HepG2 (cell line): ENCODE results near the gene TRAF4. TPM values are rescaled to one million over a fixed set of nuclear protein-coding genes. Genes with fewer than 3 reads are reported as not detected.

ENCODE experiments used
- ATAC-seq: fragments of 200-7000 bp; cut with Tn5 transposase; 3 replicates; pipeline ENCODE4 v1.9.1; 2020; ENCODE audit warnings: mild to moderate bottlenecking, moderate library complexity
- BruUV-seq: library from RNA; stranded (reverse); fragments of 400-500 nt; replicated peaks from 2 replicates; lab custom pipeline; 2021; lab: Mats Ljungman, UMichigan
- CTCF ChIA-PET: fragments of 300-600 bp; formaldehyde crosslinking; extraction: SDS; loops from one replicate; lab custom pipeline; 2021; ENCODE audit warnings: low total read pairs, inconsistent platforms, low intra/inter-chr PET ratio; lab: Yijun Ruan, JAX
- POLR2A ChIA-PET: fragments of 350-600 bp; sonication (Branson Sonifier 250); formaldehyde crosslinking; loops from one replicate; lab custom pipeline; 2020; ENCODE audit warnings: antibody characterized with exemption, inconsistent platforms; lab: Yijun Ruan, JAX
- DNase-seq: peaks from one replicate; pipeline ENCODE4 v3.0.0-alpha.2; 2015; ENCODE audit warnings: low spot score
- FAIRE-seq: peaks from 3 replicates; lab custom pipeline; 2011; peaks lifted over from hg19 to GRCh38; lab: Jason Lieb, UNC
- H2AFZ ChIP-seq: one replicate; pipeline ENCODE4 v1.6.1; 2011; ENCODE audit warnings: low read length, inconsistent platforms
- H3K27ac ChIP-seq: fragments of 300-600 bp; 3 replicates; pipeline ENCODE4 v1.8.0; 2011; ENCODE audit warnings: mixed run types, mild to moderate bottlenecking, mixed read lengths, low read length, inconsistent platforms; ENCODE audit not compliant: insufficient read depth; ENCODE audit errors: extremely low read length
- H3K27me3 ChIP-seq, 2 experiments: fragments of 200-600 bp in 1 of 2; 2 replicates in 1 of 2; 3 replicates in 1 of 2; pipeline versions ENCODE4 v1.6.0 to v1.8.0; 2011; ENCODE audit warnings: low read length in 2 of 2, mild to moderate bottlenecking in 2 of 2, moderate library complexity in 2 of 2, inconsistent platforms in 1 of 2; ENCODE audit not compliant: insufficient read depth in 2 of 2, control insufficient read depth in 1 of 2
- H3K36me3 ChIP-seq, 2 experiments: fragments of 200-600 bp in 1 of 2; replicated peaks in 1 of 2; 2 replicates in 1 of 2; 3 replicates in 1 of 2; pipeline versions ENCODE4 v1.5.1 to v1.8.0; 2011; ENCODE audit warnings: low read length in 2 of 2, inconsistent platforms in 1 of 2; ENCODE audit not compliant: insufficient read depth in 2 of 2, control insufficient read depth in 1 of 2
- H3K4me1 ChIP-seq: 2 replicates; pipeline ENCODE4 v1.5.1; 2012; ENCODE audit warnings: low read length, inconsistent platforms; ENCODE audit not compliant: insufficient read depth
- H3K4me2 ChIP-seq: 2 replicates; pipeline ENCODE4 v1.6.0; 2011; ENCODE audit warnings: low read depth, low read length, inconsistent platforms
- H3K4me3 ChIP-seq, 3 experiments: fragments of 200-600 bp in 1 of 3; sonication (generic), shearing (Covaris generic) in 1 of 3; replicated peaks in 1 of 3; 2 replicates each; pipeline ENCODE4 v1.5.1; 2011 to 2016; ENCODE audit warnings: low read length in 3 of 3, inconsistent platforms in 2 of 3, low read depth in 2 of 3, mild to moderate bottlenecking in 2 of 3, control low read depth in 1 of 3, mixed read lengths in 1 of 3; ENCODE audit not compliant: insufficient read depth in 1 of 3
- H3K79me2 ChIP-seq: one replicate; pipeline ENCODE4 v1.6.1; 2011; ENCODE audit warnings: low read length, inconsistent platforms; ENCODE audit not compliant: insufficient read depth
- H3K9ac ChIP-seq: 2 replicates; pipeline ENCODE4 v1.6.0; 2011; ENCODE audit warnings: mild to moderate bottlenecking, low read depth, low read length, inconsistent platforms; ENCODE audit not compliant: insufficient read depth
- H3K9me3 ChIP-seq: 2 replicates; pipeline ENCODE4 v1.5.1; 2012; ENCODE audit warnings: mild to moderate bottlenecking, low read length
- H4K20me1 ChIP-seq: 2 replicates; pipeline ENCODE4 v1.6.0; 2011; ENCODE audit warnings: inconsistent platforms, mild to moderate bottlenecking, low read length, moderate library complexity; ENCODE audit not compliant: insufficient read depth
- AGO2 ChIP-seq: fragments of 200-400 bp; formaldehyde crosslinking; optimal IDR thresholded peaks from 2 replicates; pipeline ENCODE3; 2017; ENCODE audit warnings: mild to moderate bottlenecking, low read depth, low read length, moderate library complexity
- AKAP8 ChIP-seq: sonication (generic); formaldehyde crosslinking; IDR thresholded peaks from 2 replicates; pipeline ENCODE4 v1.5.1; 2020; ENCODE audit warnings: mild to moderate bottlenecking, missing genetic modification reagents
- BRD4 ChIP-seq: sonication (generic); formaldehyde crosslinking; IDR thresholded peaks from 2 replicates; pipeline ENCODE4 v1.4.0; 2020; ENCODE audit warnings: missing genetic modification reagents
- CC2D1A ChIP-seq: sonication (generic); formaldehyde crosslinking; IDR thresholded peaks from 2 replicates; pipeline ENCODE4 v1.8.1; 2023; ENCODE audit warnings: mild to moderate bottlenecking, missing genetic modification reagents
- HMG20B ChIP-seq: conservative IDR thresholded peaks from 2 replicates; pipeline ENCODE4 v1.6.1; 2016; ENCODE audit warnings: missing genetic modification reagents, missing compliant biosample characterization
- IRX3 ChIP-seq: sonication (generic); formaldehyde crosslinking; IDR thresholded peaks from 2 replicates; pipeline ENCODE4 v1.8.1; 2023; ENCODE audit warnings: mild to moderate bottlenecking, low read depth, missing genetic modification reagents, borderline replicate concordance
- ISL2 ChIP-seq: sonication (generic); formaldehyde crosslinking; IDR thresholded peaks from 2 replicates; pipeline ENCODE4 v1.5.0; 2020; ENCODE audit warnings: missing genetic modification reagents
- KDM6A ChIP-seq: IDR thresholded peaks from 2 replicates; pipeline ENCODE4 v1.6.1; 2016; ENCODE audit warnings: low read depth
- POGZ ChIP-seq: sonication (generic); formaldehyde crosslinking; IDR thresholded peaks from 2 replicates; pipeline ENCODE4 v1.4.0; 2020; ENCODE audit warnings: mild to moderate bottlenecking, missing genetic modification reagents
- POLR2A ChIP-seq, 2 experiments: IDR thresholded peaks; 2 replicates each; pipeline ENCODE4 v1.6.1; 2011; ENCODE audit warnings: low read depth in 2 of 2, low read length in 2 of 2, mild to moderate bottlenecking in 1 of 2, moderate library complexity in 1 of 2; ENCODE audit not compliant: insufficient read depth in 1 of 2
- PRMT3 ChIP-seq: sonication (generic); formaldehyde crosslinking; IDR thresholded peaks from 2 replicates; pipeline ENCODE4 v1.8.1; 2022; ENCODE audit warnings: low read depth, mild to moderate bottlenecking, moderate library complexity, missing genetic modification reagents, borderline replicate concordance
- RBM22 ChIP-seq: fragments of 200-400 bp; formaldehyde crosslinking; optimal IDR thresholded peaks from 2 replicates; pipeline ENCODE3; 2017; ENCODE audit warnings: mild to moderate bottlenecking, low read length, moderate library complexity
- RFX5 ChIP-seq: IDR thresholded peaks from 2 replicates; pipeline ENCODE4 v1.6.1; 2011; ENCODE audit warnings: low read depth, low read length, improper control_type of control experiment
- SAFB2 ChIP-seq: sonication (generic); formaldehyde crosslinking; IDR thresholded peaks from 2 replicates; pipeline ENCODE4 v1.5.1; 2020; ENCODE audit warnings: missing genetic modification reagents, low read depth, mild to moderate bottlenecking, borderline replicate concordance
- SPEN ChIP-seq: sonication (generic); formaldehyde crosslinking; IDR thresholded peaks from 2 replicates; pipeline ENCODE4 v1.5.1; 2020; ENCODE audit warnings: low read depth, mild to moderate bottlenecking, missing genetic modification reagents
- TCF7 ChIP-seq: sonication (generic); IDR thresholded peaks from 2 replicates; pipeline ENCODE4 v1.6.1; 2016; ENCODE audit warnings: antibody characterized with exemption, low read depth
- ZBTB38 ChIP-seq: sonication (generic); formaldehyde crosslinking; IDR thresholded peaks from 2 replicates; pipeline ENCODE4 v1.5.1; 2020; ENCODE audit warnings: mild to moderate bottlenecking, missing genetic modification reagents
- ZFP91 ChIP-seq: sonication (generic); formaldehyde crosslinking; IDR thresholded peaks from 2 replicates; pipeline ENCODE4 v1.9.0; 2022; ENCODE audit warnings: missing genetic modification reagents, mild to moderate bottlenecking, borderline replicate concordance
- ZNF17 ChIP-seq: sonication (generic); formaldehyde crosslinking; IDR thresholded peaks from 2 replicates; pipeline ENCODE4 v1.5.0; 2020; ENCODE audit warnings: mild to moderate bottlenecking, missing genetic modification reagents
- ZNF256 ChIP-seq: sonication (generic); formaldehyde crosslinking; conservative IDR thresholded peaks from 2 replicates; pipeline ENCODE4 v1.4.0; 2020; ENCODE audit warnings: missing genetic modification reagents
- ZNF260 ChIP-seq: sonication (generic); formaldehyde crosslinking; IDR thresholded peaks from 2 replicates; pipeline ENCODE4 v1.4.0; 2020; ENCODE audit warnings: missing genetic modification reagents, low read depth, mild to moderate bottlenecking, borderline replicate concordance
- ZNF562 ChIP-seq: sonication (generic); formaldehyde crosslinking; IDR thresholded peaks from 2 replicates; pipeline ENCODE4 v1.8.0; 2022; ENCODE audit warnings: missing genetic modification reagents, borderline replicate concordance
- ZNF563 ChIP-seq: sonication (generic); formaldehyde crosslinking; IDR thresholded peaks from 2 replicates; pipeline ENCODE4 v1.8.0; 2022; ENCODE audit warnings: mild to moderate bottlenecking, moderate library complexity, missing genetic modification reagents
- WGBS: methylation state at CpG from one replicate; pipeline ENCODE4 v1.1.6; 2017; ENCODE audit warnings: low lambda C conversion rate; 5-methylcytosine and 5-hydroxymethylcytosine counted together
- in situ Hi-C: cut with HindIII; loops from 2 replicates; pipeline ENCODE4 v1.10.0; 2017; ENCODE audit warnings: low pct_unique_long_range_greater_than_20kb; ENCODE audit not compliant: extremely low pct_ligation_motif_present
- intact Hi-C: fragments of 100-400 bp; cut with micrococcal nuclease; formaldehyde crosslinking; loops from one replicate; pipeline ENCODE4 v1.10.0; 2022; ENCODE audit not compliant: unreplicated experiment
- polyA plus RNA-seq, 8 experiments: library from polyadenylated mRNA; depleted of rRNA in 3 of 8; stranded (reverse) in 7 of 8; unstranded in 1 of 8; fragments of >200 nt; fragmentation: Illumina TruSeq in 4 of 8; extraction: Trizol in 4 of 8; gene quantifications; 2 replicates each; pipeline versions ENCODE4 v1.2.1 to v1.2.3, GENCODE V29; 2011 to 2016; ENCODE audit warnings: low read depth in 4 of 8, missing spikeins in 1 of 8, mixed read lengths in 1 of 8; ENCODE audit not compliant: insufficient read depth in 1 of 8
- total RNA-seq, 5 experiments: library from RNA; depleted of rRNA; stranded (reverse); fragments of >200 nt; fragmentation: Illumina TruSeq; extraction: Trizol; gene quantifications; 2 replicates each; pipeline ENCODE4 v1.2.3, GENCODE V29; 2016; ENCODE audit warnings: low read depth in 1 of 5
- TF ChIP-seq, protein P1 (sequence below): sonication (generic); formaldehyde crosslinking; IDR thresholded peaks from 2 replicates; pipeline ENCODE4 v1.5.0; 2020; ENCODE audit warnings: missing genetic modification reagents

TRAF4 gene
- total and polyA plus RNA-seq, 2 of the 13 experiments (the other 11 are each of a cell fraction or from before 2014, with no cell fraction given): 86.0 to 89.9 TPM

- no peak for DNase-seq
- no peaks in the 10 kb centered on the region for H3K9me3 ChIP-seq
- no peak for FAIRE-seq
- POLR2A ChIA-PET: interaction anchor here (1.3 to 12.3 kb wide), 2 partner anchors 20 to 29 kb away, joined by 5 to 590 read pairs; partner anchors contain the start of genes NEK8, RPL23A and TLCD1
- H3K4me3 ChIP-seq: no peak overlapping the region
- H3K27me3 ChIP-seq: no peaks in the 10 kb centered on the region; a peak in 1 of 5 replicates
- peaks cover 39 to 43% of the 10 kb centered on the region in 2 experiments for H3K36me3 ChIP-seq
- peaks cover 52% of the 10 kb centered on the region for H4K20me1 ChIP-seq
- no peak overlapping the region for H3K9ac ChIP-seq
- intact Hi-C loops: no loop called here
- BruUV-seq: no TSS peak
- CTCF ChIA-PET: interaction anchor here (1.3 to 4.1 kb wide), 3 partner anchors 21 to 101 kb away, joined by 4 to 142 read pairs (median 4); partner anchors contain the start of genes NEK8 and TLCD1
- no peak overlapping the region for H3K27ac ChIP-seq
- H3K4me2 ChIP-seq: no peak overlapping the region
- in situ Hi-C loops: loop anchor here (25.0 kb wide), 1 partner anchor 364 kb away; no protein-coding TSS in a partner anchor
- H2AFZ ChIP-seq: no peak overlapping the region
- 85% methylated on average over 7 of the region's 18 CpGs for WGBS
- H3K79me2 ChIP-seq: peaks cover 33% of the 10 kb centered on the region
- peaks cover 51% of the 10 kb centered on the region for H3K4me1 ChIP-seq
- ATAC-seq: no peak
- TF ChIP-seq SPEN (CRISPR knock-in tag) (no peak), TCF7 (no peak), RFX5 (no peak), ZNF563 (CRISPR knock-in tag) (no peak), HMG20B (no peak), ZBTB38 (no peak), POLR2A (IDR thresholded peaks at IDR 0.05; ENCODE audit: insufficient read depth in 1 of 2, low read depth in 2 of 2, low read length in 2 of 2) (peak in 1 of 2 experiments; percentile 1; a peak in 1 of 4 replicates), ZFP91 (CRISPR knock-in tag) (0 out of 2 replicates have a peak, but pooled peaks have one; percentile 26), ZNF17 (CRISPR knock-in tag) (no peak), PRMT3 (CRISPR knock-in tag) (no peak), SAFB2 (CRISPR knock-in tag) (no peak), BRD4 (CRISPR knock-in tag) (no peak), ZNF260 (CRISPR knock-in tag) (no peak), IRX3 (no peak), AGO2 (peak; percentile 81), AKAP8 (CRISPR knock-in tag) (no peak), ZNF562 (CRISPR knock-in tag) (no peak), POGZ (CRISPR knock-in tag) (no peak), ZNF256 (CRISPR knock-in tag) (no peak), ISL2 (CRISPR knock-in tag) (no peak), CC2D1A (CRISPR knock-in tag) (no peak), RBM22 (peak; percentile 64), KDM6A (CRISPR knock-in tag) (no peak)
- TF ChIP-seq, protein P1, sequence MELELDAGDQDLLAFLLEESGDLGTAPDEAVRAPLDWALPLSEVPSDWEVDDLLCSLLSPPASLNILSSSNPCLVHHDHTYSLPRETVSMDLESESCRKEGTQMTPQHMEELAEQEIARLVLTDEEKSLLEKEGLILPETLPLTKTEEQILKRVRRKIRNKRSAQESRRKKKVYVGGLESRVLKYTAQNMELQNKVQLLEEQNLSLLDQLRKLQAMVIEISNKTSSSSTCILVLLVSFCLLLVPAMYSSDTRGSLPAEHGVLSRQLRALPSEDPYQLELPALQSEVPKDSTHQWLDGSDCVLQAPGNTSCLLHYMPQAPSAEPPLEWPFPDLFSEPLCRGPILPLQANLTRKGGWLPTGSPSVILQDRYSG (CRISPR knock-in tag): no peak
Observed at GRCh38 chr17:28747801-28748750, 4.3 kb downstream of the TRAF4 start.
